CD4-positive, alpha-beta T cell (primary cell): ENCODE data around the gene FOLR1. TPM values are rescaled to one million over a fixed set of nuclear protein-coding genes. Genes with fewer than 3 reads are reported as not detected.

Source experiments
- ATAC-seq: fragments of 200-7000 bp; cut with Tn5 transposase; one replicate; pipeline ENCODE4 v1.10.0; 2022; ENCODE audit warnings: mild to moderate bottlenecking; ENCODE audit not compliant: poor library complexity
- CTCF ChIA-PET: fragments of 350-600 bp; sonication (Branson Sonifier 250); formaldehyde crosslinking; loops from one replicate; lab custom pipeline; 2021; ENCODE audit warnings: antibody characterized with exemption, inconsistent platforms; lab: Charles Lee
- POLR2A ChIA-PET: fragments of 350-600 bp; sonication (Branson Sonifier 250); formaldehyde crosslinking; loops from one replicate; lab custom pipeline; 2021; ENCODE audit warnings: antibody characterized with exemption, inconsistent platforms; lab: Charles Lee
- DNase-seq, 14 experiments: peaks; one replicate each; pipeline ENCODE4 v3.0.0-alpha.2; 2013 to 2020; ENCODE audit warnings: mixed read lengths in 2 of 14
- H3K27ac ChIP-seq, 2 donors: one replicate each; pipeline versions ENCODE4 v1.5.1 to v1.7.0; 2013; ENCODE audit warnings: low read length in 2 of 2, low read depth in 1 of 2, mild to moderate bottlenecking in 1 of 2
- H3K27me3 ChIP-seq, 2 experiments: 1 replicate in 1 of 2; 2 replicates in 1 of 2; pipeline versions ENCODE4 v1.6.1 to v1.7.0; 2013; ENCODE audit warnings: low read length in 2 of 2, control low read depth in 1 of 2, mild to moderate bottlenecking in 1 of 2, moderate library complexity in 1 of 2; ENCODE audit not compliant: insufficient read depth in 2 of 2, control insufficient read depth in 1 of 2
- H3K36me3 ChIP-seq: one replicate; pipeline ENCODE4 v1.6.1; 2013; ENCODE audit warnings: low read length, control low read depth; ENCODE audit not compliant: insufficient read depth
- H3K4me1 ChIP-seq: one replicate; pipeline ENCODE4 v1.6.1; 2013; ENCODE audit warnings: low read length, control low read depth; ENCODE audit not compliant: insufficient read depth
- H3K4me3 ChIP-seq: one replicate; pipeline ENCODE4 v1.5.1; 2013; ENCODE audit warnings: mild to moderate bottlenecking, low read length, moderate library complexity
- H3K9me3 ChIP-seq, 2 experiments: 1 replicate in 1 of 2; 2 replicates in 1 of 2; pipeline versions ENCODE4 v1.6.1 to v1.7.0; 2013; ENCODE audit warnings: low read length in 2 of 2, mild to moderate bottlenecking in 2 of 2, control low read depth in 1 of 2, moderate library complexity in 1 of 2; ENCODE audit not compliant: control insufficient read depth in 1 of 2, insufficient read depth in 1 of 2
- H3K27ac Mint-ChIP-seq: one replicate; pipeline ENCODE4 v1.8.0; 2020; ENCODE audit warnings: mixed read lengths
- H3K27me3 Mint-ChIP-seq: one replicate; pipeline ENCODE4 v1.8.0; 2021; ENCODE audit warnings: mixed read lengths
- H3K36me3 Mint-ChIP-seq: one replicate; pipeline ENCODE4 v1.8.0; 2021; ENCODE audit warnings: low read depth, mixed read lengths
- H3K4me1 Mint-ChIP-seq: one replicate; pipeline ENCODE4 v1.8.0; 2021; ENCODE audit warnings: low read depth, mixed read lengths
- H3K4me3 Mint-ChIP-seq: one replicate; pipeline ENCODE4 v1.8.0; 2020; ENCODE audit warnings: mild to moderate bottlenecking, mixed read lengths
- H3K9me3 Mint-ChIP-seq: one replicate; pipeline ENCODE4 v1.8.0; 2020; ENCODE audit warnings: mixed read lengths
- CTCF ChIP-seq: fragments of 200-600 bp; IDR thresholded peaks from one replicate; pipeline ENCODE4 v1.8.0; 2022; ENCODE audit warnings: antibody characterized with exemption, mild to moderate bottlenecking
- intact Hi-C, 2 experiments: fragments of 100-400 bp; cut with DNase I in 1 of 2; cut with micrococcal nuclease in 1 of 2; formaldehyde crosslinking; loops; one replicate each; pipeline versions ENCODE4 v1.15.1 to v1.9.0; 2023 to 2025; cut with DNase I, micrococcal nuclease
- total RNA-seq, 174 experiments: library from RNA in 2 of 174; stranded (reverse) in 2 of 174; gene quantifications; one replicate each; pipeline ENCODE4 v1.2.3 and lab custom pipeline; 2021 to 2026

FOLR1 gene
- total RNA-seq, 2 experiments from 2014 or later: not detected

DNA sequence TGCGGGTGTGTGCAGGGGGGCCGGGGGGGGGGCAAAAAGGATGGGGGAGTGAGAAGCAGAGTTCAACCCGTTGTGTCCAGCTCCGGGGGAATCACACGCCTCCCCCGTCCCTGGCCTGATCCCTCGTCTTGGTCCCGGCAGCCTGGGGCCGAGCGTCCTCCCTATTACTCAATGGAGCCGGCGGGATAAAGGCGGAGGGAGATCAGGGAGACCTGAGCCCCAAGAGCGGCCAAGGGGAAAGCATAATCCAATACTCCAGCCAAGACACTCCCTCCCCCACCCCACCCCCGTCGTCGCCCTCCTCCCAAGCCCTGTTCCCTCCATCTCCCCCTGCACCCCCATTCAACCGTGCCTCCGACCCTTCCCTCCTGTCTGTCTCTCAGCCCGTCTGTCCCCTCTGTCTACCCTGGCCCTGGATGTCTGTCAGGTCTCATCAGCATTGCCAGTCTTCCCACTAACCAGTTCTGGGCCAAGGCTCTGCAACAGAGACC, 49.4 kb downstream of the FOLR1 start:
- peaks cover 32% of the 10 kb centered on the region for H3K4me1 ChIP-seq
- Mint-ChIP-seq H3K9me3 (no peaks in the 10 kb centered on the region), H3K27me3 (peaks cover 45% of the 10 kb centered on the region), H3K4me1 (peaks cover 35% of the 10 kb centered on the region), H3K36me3 (peaks cover 13% of the 10 kb centered on the region), H3K27ac (no peak overlapping the region), H3K4me3 (no peak overlapping the region)
- H3K36me3 ChIP-seq: peaks cover 15% of the 10 kb centered on the region
- TF ChIP-seq CTCF: no peak
- DNase-seq (no peak), ATAC-seq (no peak)
- peaks cover 0 to 26% of the 10 kb centered on the region in 2 experiments for H3K9me3 ChIP-seq
- H3K27me3 ChIP-seq: peaks cover 56 to 68% of the 10 kb centered on the region in 2 experiments
- ChIA-PET POLR2A (interaction anchor here (1.2 kb wide), 1 partner anchor 18 kb away, joined by 4 read pairs; the partner anchor contains the start of gene INPPL1), CTCF (no interaction called here)
- H3K27ac ChIP-seq: no peak overlapping the region
- no peak overlapping the region for H3K4me3 ChIP-seq
- intact Hi-C loops: no loop called here

DNA sequence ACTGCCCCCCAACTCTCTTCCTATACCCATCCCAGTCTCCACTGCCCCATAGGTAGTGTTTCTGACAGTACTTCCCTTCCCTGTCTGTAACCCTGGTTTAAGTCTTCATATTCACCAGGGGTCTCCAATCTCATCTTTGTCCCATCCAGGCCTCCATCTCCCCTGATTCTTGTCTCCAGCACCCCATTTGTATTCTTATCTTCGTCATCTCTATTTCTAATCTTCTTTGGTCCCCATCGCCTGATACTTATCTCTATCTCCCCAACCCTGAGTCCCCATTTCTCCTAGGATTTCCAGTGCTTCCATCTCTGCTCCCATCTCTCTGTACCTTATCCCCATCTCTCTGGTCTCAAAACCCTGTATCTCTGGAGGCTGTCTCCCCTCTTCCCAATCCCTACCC, 50.2 kb downstream of the FOLR1 start:
- Mint-ChIP-seq H3K27ac (no peak overlapping the region), H3K4me1 (peaks cover 35% of the 10 kb centered on the region), H3K4me3 (peak overlapping the region; percentile 31), H3K9me3 (no peaks in the 10 kb centered on the region), H3K27me3 (peaks cover 45% of the 10 kb centered on the region), H3K36me3 (peaks cover 5% of the 10 kb centered on the region)
- H3K36me3 ChIP-seq: peaks cover 12% of the 10 kb centered on the region
- peaks cover 0 to 26% of the 10 kb centered on the region in 2 experiments for H3K9me3 ChIP-seq
- H3K4me1 ChIP-seq: peaks cover 32% of the 10 kb centered on the region
- no peak for TF ChIP-seq CTCF
- intact Hi-C loops: no loop called here
- H3K27ac ChIP-seq: no peak overlapping the region
- DNase-seq: no peak
- CTCF ChIA-PET: no interaction called here
- H3K4me3 ChIP-seq: no peak overlapping the region
- H3K27me3 ChIP-seq: peaks cover 59 to 76% of the 10 kb centered on the region in 2 experiments
- no peak for ATAC-seq
- POLR2A ChIA-PET: no interaction called here

DNA sequence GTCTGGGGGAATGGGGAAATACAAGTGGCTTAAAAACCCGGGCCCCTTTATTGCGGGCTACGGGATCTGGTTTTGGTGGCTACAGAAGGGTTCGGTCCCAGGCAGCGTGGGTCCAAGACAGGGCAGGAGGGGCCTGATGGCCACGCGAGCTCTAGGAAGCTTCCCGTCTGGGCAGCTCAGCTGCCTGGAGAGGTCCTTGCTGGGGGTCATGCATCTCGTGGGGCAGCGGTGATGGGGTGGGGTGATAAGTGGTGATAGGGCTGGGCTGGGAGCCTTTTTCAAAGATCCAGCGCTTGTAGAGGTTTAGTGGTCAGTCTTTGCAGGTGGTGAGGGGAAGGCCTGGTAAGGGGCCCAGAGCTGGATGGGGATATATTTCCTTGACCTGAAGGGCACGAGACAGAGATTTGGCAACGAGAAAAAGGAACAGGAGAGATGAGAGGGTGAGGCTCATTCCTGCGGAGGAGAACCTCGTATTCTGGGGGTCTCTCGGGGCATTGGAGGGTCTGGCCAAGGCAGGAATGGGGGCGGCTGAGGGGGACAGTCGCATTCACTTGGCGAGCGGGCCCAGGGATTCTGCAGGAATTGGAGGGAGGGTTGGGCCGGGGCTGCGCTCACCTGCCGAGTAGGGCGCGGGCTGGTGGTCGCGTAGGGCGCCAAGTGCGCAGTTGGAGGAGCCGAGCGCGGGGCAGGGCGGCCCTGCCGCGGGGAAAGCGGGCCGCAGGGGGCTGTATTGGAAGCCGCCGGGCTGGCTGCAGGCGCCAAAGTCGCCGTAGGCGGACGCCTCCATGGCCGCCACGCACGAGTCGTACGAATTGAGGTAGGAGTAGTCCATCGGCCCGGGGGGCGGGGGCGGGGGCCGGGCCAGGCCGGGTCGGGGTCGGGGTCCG, 51.5 kb downstream of the FOLR1 start:
- H3K36me3 Mint-ChIP-seq: peaks cover 3% of the 10 kb centered on the region
- no peak overlapping the region for H3K4me3 Mint-ChIP-seq
- peaks cover 35% of the 10 kb centered on the region for H3K4me1 Mint-ChIP-seq
- H3K4me3 ChIP-seq: no peak overlapping the region
- H3K9me3 Mint-ChIP-seq: no peaks in the 10 kb centered on the region
- ChIA-PET POLR2A (no interaction called here), CTCF (no interaction called here)
- intact Hi-C loops: no loop called here
- peaks cover 50% of the 10 kb centered on the region for H3K27me3 Mint-ChIP-seq
- ATAC-seq: no peak
- peaks cover 61 to 87% of the 10 kb centered on the region in 2 experiments for H3K27me3 ChIP-seq
- TF ChIP-seq CTCF: no peak
- H3K27ac Mint-ChIP-seq: no peak overlapping the region
- DNase-seq: no peak
- H3K36me3 ChIP-seq: peaks cover 2% of the 10 kb centered on the region
- H3K27ac ChIP-seq: no peak overlapping the region
- H3K9me3 ChIP-seq: peaks cover 0 to 26% of the 10 kb centered on the region in 2 experiments
- peaks cover 32% of the 10 kb centered on the region for H3K4me1 ChIP-seq
